Endodermal cell (in vitro differentiated cells): ENCODE data around the gene SNX24. TPM values are rescaled to one million over a fixed set of nuclear protein-coding genes. Genes with fewer than 3 reads are reported as not detected.

Source experiments
- DNase-seq: peaks from one replicate; pipeline ENCODE4 v3.0.0-alpha.2; 2017
- H3K27ac ChIP-seq: 2 replicates; pipeline ENCODE4 v1.5.1; 2013; ENCODE audit warnings: mild to moderate bottlenecking, low read depth, low read length, moderate library complexity
- H3K27me3 ChIP-seq: 2 replicates; pipeline ENCODE4 v1.6.1; 2013; ENCODE audit warnings: mild to moderate bottlenecking, low read length, moderate library complexity; ENCODE audit not compliant: insufficient read depth, control insufficient read depth, poor library complexity, severe bottlenecking
- H3K36me3 ChIP-seq: 2 replicates; pipeline ENCODE4 v1.7.0; 2013; ENCODE audit warnings: mild to moderate bottlenecking, low read length, moderate library complexity; ENCODE audit not compliant: control insufficient read depth, insufficient read depth
- H3K4me1 ChIP-seq: one replicate; pipeline ENCODE4 v1.7.0; 2013; ENCODE audit warnings: low read length; ENCODE audit not compliant: control insufficient read depth, insufficient read depth
- H3K4me3 ChIP-seq: 2 replicates; pipeline ENCODE4 v1.5.1; 2013; ENCODE audit warnings: mild to moderate bottlenecking, low read length, moderate library complexity
- H3K9ac ChIP-seq: 2 replicates; pipeline ENCODE4 v1.6.1; 2013; ENCODE audit warnings: mild to moderate bottlenecking, low read length, moderate library complexity; ENCODE audit not compliant: poor library complexity, severe bottlenecking; ENCODE audit errors: extremely low read depth
- H3K9me3 ChIP-seq: 2 replicates; pipeline ENCODE4 v1.6.1; 2013; ENCODE audit warnings: mild to moderate bottlenecking, low read length, moderate library complexity; ENCODE audit not compliant: control insufficient read depth
- H3K27ac Mint-ChIP-seq: 2 replicates; pipeline ENCODE4 v1.8.0; 2020; ENCODE audit warnings: mixed read lengths
- H3K27me3 Mint-ChIP-seq: 2 replicates; pipeline ENCODE4 v1.8.0; 2021; ENCODE audit warnings: mild to moderate bottlenecking, mixed read lengths; ENCODE audit not compliant: insufficient read depth
- H3K36me3 Mint-ChIP-seq: 2 replicates; pipeline ENCODE4 v1.8.0; 2020; ENCODE audit warnings: low read depth, mixed read lengths
- H3K4me1 Mint-ChIP-seq: 2 replicates; pipeline ENCODE4 v1.8.0; 2020; ENCODE audit warnings: mixed read lengths
- H3K4me3 Mint-ChIP-seq: 2 replicates; pipeline ENCODE4 v1.8.0; 2020; ENCODE audit warnings: mild to moderate bottlenecking, moderate library complexity, mixed read lengths
- H3K9me3 Mint-ChIP-seq: 2 replicates; pipeline ENCODE4 v1.8.0; 2020; ENCODE audit warnings: mild to moderate bottlenecking, mixed read lengths
- WGBS, 2 experiments: methylation state at CpG; one replicate each; pipeline versions ENCODE4 v1.1.5 to v1.1.7; 2013; ENCODE audit warnings: missing lambda C conversion rate in 2 of 2, mixed read lengths in 1 of 2; ENCODE audit not compliant: insufficient coverage in 1 of 2, insufficient read length in 1 of 2; 5-methylcytosine and 5-hydroxymethylcytosine counted together
- total RNA-seq, 2 donors: library from RNA; stranded (reverse); fragmentation: NEBNext Ultra II Directional in 1 of 2; extraction: Animal tissue kit (Norgen Biotek cat#: 25700) in 1 of 2; gene quantifications; 2 replicates in 1 of 2; 3 replicates in 1 of 2; pipeline ENCODE4 v1.2.1, GENCODE V29; 2021
- TF ChIP-seq, protein P1 (sequence below): fragments of 200-600 bp; sonication (generic); conservative IDR thresholded peaks from 2 replicates; pipeline ENCODE4 v1.5.0; 2021; ENCODE audit warnings: antibody characterized with exemption, mild to moderate bottlenecking

SNX24 gene
- total RNA-seq, 2 donors from 2014 or later: 39.4 to 56.2 TPM

DNA sequence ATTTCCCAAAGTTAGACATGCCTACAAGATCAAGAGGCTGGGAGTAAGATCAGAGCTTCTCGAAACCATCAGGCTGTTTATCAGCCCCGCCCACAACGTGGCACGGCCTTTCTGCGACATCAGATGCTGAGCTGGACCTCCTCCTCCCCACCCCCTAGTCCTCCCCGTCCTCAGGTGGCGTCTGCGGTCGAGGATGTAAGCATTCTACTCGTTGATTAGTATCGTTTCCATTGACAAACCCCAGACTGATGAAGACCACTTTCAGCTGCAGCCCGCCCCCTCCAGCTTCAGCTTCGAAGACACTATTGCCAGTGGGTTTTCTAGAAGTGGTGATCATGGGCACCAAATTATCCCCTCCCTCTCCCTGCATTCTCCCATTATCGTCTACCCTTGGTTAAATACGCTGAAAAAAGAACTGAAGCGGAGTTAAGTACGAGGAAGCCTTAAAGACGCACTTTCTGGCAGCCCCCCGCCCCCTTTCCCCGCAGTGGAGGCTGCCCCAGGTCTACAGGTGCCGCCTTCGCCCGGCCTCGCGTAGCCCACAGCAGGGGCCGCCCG is 190.0 kb downstream of the SNX24 start:
- Mint-ChIP-seq H3K4me3 (peak overlapping the region; percentile 72), H3K9me3 (no peaks in the 10 kb centered on the region), H3K36me3 (no peaks in the 10 kb centered on the region), H3K27ac (peak overlapping the region; percentile 70), H3K4me1 (peaks cover 12% of the 10 kb centered on the region), H3K27me3 (peaks cover 56% of the 10 kb centered on the region)
- Histone ChIP-seq H3K36me3 (no peaks in the 10 kb centered on the region), H3K27me3 (peaks cover 38% of the 10 kb centered on the region), H3K9me3 (no peaks in the 10 kb centered on the region), H3K4me1 (no peaks in the 10 kb centered on the region), H3K4me3 (peak overlapping the region; percentile 87), H3K9ac (no peak overlapping the region), H3K27ac (no peak overlapping the region)
- DNase-seq: peak; percentile 89
- TF ChIP-seq, protein P1, sequence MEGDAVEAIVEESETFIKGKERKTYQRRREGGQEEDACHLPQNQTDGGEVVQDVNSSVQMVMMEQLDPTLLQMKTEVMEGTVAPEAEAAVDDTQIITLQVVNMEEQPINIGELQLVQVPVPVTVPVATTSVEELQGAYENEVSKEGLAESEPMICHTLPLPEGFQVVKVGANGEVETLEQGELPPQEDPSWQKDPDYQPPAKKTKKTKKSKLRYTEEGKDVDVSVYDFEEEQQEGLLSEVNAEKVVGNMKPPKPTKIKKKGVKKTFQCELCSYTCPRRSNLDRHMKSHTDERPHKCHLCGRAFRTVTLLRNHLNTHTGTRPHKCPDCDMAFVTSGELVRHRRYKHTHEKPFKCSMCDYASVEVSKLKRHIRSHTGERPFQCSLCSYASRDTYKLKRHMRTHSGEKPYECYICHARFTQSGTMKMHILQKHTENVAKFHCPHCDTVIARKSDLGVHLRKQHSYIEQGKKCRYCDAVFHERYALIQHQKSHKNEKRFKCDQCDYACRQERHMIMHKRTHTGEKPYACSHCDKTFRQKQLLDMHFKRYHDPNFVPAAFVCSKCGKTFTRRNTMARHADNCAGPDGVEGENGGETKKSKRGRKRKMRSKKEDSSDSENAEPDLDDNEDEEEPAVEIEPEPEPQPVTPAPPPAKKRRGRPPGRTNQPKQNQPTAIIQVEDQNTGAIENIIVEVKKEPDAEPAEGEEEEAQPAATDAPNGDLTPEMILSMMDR: no peak
- 2 to 3% methylated on average over 12 to 27 of the region's 27 CpGs for WGBS, 2 experiments

DNA sequence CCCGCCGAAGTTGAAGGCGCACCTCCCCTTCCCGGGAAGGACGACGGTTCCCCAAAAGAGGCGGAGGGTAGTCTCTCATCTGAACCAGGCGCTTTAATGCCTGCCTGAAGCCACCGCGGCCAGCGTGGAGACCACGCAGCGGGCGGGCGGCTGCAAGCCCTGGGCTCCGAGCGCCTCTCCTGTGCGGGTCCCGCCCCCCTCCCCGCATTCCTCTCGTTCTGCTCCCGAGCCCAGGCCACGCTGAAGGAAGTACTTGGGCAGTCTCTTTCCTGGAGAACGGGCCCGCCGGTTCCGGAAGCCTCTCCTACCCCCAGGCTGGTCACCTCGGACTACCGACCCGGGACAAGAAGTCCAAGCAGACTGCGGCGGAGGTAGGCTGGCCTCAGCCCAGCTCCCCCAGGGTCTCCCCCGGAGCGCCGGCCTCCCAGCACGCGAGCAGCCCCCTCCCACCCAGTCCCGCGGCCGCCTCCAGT is 190.5 kb downstream of the SNX24 start:
- peaks cover 12% of the 10 kb centered on the region for H3K4me1 Mint-ChIP-seq
- peak overlapping the region; percentile 72 for H3K4me3 Mint-ChIP-seq
- H3K36me3 Mint-ChIP-seq: no peaks in the 10 kb centered on the region
- no peaks in the 10 kb centered on the region for H3K9me3 Mint-ChIP-seq
- H3K27ac Mint-ChIP-seq: no peak overlapping the region
- DNase-seq: peak; percentile 88
- H3K27me3 Mint-ChIP-seq: peaks cover 56% of the 10 kb centered on the region
- Histone ChIP-seq H3K4me3 (peak overlapping the region; percentile 87), H3K36me3 (no peaks in the 10 kb centered on the region), H3K4me1 (no peaks in the 10 kb centered on the region), H3K27ac (no peak overlapping the region), H3K27me3 (peaks cover 38% of the 10 kb centered on the region), H3K9me3 (no peaks in the 10 kb centered on the region), H3K9ac (peak overlapping the region; percentile 48)
- WGBS, 2 experiments: 0% methylated on average over 2 to 40 of the region's 40 CpGs
- TF ChIP-seq, protein P1: no peak

DNA sequence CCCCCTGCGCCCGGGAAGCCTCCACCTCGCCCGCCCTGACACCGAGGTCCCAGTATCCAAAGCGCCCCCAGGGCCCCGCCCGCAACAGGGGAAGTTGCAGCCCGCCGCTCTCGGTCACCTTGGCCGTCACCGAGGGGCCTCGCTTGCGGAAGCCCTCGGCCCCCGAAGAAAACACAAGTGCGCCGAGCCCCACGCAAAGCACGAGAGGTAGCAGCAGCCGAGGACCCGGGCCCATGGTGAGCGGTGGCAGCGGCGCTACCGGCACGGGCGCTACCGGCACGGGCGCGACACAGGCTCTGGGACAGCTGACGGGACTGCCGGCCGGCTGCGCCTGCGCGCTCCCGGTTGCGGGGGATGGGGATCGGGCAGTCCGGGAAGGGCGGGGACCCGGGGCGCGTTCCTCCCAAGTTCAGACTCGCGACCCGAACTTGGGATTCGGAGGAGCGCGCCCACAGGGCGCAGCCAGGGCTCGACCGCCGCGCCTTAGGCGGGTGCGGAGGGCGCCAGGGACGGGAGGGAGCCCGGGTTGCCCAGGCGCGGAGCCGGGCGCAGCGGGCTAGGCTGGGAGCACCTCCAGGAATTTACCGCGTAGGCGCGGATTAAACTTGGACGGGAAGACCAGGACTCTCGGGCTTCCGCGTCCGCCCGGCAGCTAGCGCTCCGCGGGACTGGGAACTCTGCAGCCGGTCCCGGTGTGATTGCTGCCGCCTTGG is 191.1 kb downstream of the SNX24 start, which contains the start of gene PPIC:
Gene PPIC, minus strand, starts transcription at position 335 of the 713 bp plus-strand sequence. Its CDS starts 100 bp downstream, at position 235.
- Histone ChIP-seq H3K27ac (no peak within 1 kb of the TSS), H3K4me1 (no peaks in the 10 kb centered on the region), H3K36me3 (no peaks in the 10 kb centered on the region), H3K27me3 (peaks cover 38% of the 10 kb centered on the region), H3K9me3 (no peaks in the 10 kb centered on the region), H3K9ac (peak within 1 kb of the TSS; percentile 48), H3K4me3 (peak within 1 kb of the TSS; percentile 87)
- no peaks in the 10 kb centered on the region for H3K36me3 Mint-ChIP-seq
- peaks cover 12% of the 10 kb centered on the region for H3K4me1 Mint-ChIP-seq
- peaks cover 56% of the 10 kb centered on the region for H3K27me3 Mint-ChIP-seq
- peak within 1 kb of the TSS; percentile 70 for H3K27ac Mint-ChIP-seq
- H3K4me3 Mint-ChIP-seq: peak within 1 kb of the TSS; percentile 72
- TF ChIP-seq, protein P1: no peak
- H3K9me3 Mint-ChIP-seq: no peaks in the 10 kb centered on the region
- DNase-seq: peak; percentile 95
- WGBS, 2 experiments: 0% methylated on average over 13 to 84 of the region's 84 CpGs
